HG02759 (cell line): ENCODE data around the gene IMMP2L.

Source experiments
- ATAC-seq: cut with Tn5 transposase; IDR thresholded peaks from one replicate; pipeline ENCODE4 v1.9.1; 2021; ENCODE audit warnings: mild to moderate bottlenecking, moderate library complexity; ENCODE audit not compliant: unreplicated experiment

The IMMP2L gene

DNA sequence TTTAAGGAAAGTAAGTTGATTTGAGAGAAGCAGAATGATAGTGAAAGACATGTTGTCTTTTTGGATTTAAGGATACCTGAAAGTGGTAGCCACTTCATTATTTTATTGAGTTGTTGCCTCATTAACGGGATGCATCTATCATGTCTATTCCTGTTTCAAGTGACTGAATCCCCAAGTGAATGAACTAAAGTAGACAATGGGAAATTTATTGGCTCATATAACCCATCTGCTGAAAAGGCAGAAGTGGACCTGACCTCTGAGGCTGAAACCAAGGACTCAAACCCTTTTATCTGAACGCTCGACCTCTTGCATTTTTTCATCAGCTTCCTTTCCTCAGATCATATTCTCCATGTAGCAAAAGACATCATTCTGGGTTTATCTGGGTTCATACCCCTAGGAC, 937.0 kb downstream of the IMMP2L start:
- no peak for ATAC-seq

DNA sequence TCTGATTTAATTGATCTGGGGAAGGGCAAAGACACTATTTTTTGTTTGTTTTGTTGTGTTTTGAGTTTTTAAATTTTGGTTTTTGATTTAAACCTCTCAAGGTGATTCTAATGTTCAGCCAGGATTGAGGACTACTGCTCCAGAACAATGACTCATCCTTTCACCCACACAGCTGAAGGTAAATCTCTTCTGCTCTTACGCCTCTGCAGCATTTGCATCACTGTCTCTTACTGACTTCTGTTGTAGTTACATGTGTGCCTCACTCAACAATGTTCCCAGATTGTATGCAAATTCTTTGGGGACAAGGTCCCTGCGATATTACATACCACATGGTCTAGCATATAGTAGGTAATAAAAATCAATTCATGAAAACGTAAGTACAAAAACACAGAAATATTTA, 938.9 kb downstream of the IMMP2L start:
- no peak for ATAC-seq

DNA sequence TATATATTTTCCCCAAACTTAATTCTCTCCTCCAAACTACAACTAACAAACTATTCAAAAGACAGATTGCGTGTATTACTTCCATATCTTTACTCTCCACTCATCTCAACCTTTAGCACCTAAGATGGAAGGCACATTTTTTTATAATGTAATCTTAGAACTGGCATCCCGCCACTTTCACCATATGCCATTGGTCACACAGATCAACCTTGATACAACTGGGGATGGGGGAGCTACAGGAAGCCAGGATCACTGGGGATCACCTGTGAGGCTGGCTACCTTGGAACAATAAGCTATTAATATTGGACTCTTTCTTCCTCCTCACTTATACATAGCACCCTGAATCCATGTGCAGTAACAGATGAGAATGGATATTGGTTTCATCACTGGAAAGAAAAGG, 941.0 kb downstream of the IMMP2L start:
- no peak for ATAC-seq

DNA sequence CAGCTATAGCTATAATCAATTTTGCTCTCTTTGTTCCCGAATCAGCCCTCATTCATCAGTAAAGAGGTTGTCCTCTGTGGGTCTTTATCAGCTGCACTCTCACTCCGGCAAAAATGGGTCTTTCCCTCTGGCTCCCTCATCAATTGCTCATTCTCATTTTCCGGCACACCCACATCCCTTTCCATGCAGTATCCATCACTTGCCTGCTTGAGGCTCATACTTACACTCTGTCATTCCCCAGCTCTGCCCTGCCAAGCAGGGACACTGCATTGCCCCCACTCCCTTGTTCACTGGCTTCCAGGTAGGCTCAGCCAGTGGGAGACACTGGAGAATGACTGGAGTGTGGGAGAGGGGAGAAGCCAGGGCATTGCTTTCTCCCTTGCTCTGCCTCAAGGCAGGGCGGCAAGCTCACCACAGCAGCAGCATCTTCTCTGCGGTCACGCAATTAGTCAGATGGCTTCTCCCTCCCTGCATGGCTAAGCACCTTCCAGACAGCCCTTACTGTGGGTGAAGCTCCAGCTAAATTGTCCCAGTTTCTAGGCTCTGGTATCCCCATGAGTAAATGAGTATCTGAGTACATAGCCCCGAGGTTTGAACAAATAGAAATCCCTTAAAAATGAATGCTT, 942.1 kb downstream of the IMMP2L start:
- ATAC-seq, result no peak
